ENCODE data around the gene ZNF282.

- TF ChIP-seq CTCF (IDR thresholded peaks at IDR 0.05), result no peak
- no peak for TF ChIP-seq POLR2AphosphoS5 (IDR thresholded peaks at IDR 0.05)
Observed at GRCh38 chr7:149166142-149166541, 29.2 kb upstream of the ZNF282 start.

All from prostate gland (tissue), 2 donors.